ENCODE measurements around the gene DOC2A. TPM values are rescaled to one million over a fixed set of nuclear protein-coding genes. Genes with fewer than 3 reads are reported as not detected.

Gene DOC2A
- total and polyA plus RNA-seq, 2 donors (not counting 1 experiment from before 2014, with no cell fraction given), result not detected

GRCh38 chr16:29994600-29995323 is 16.1 kb downstream of the DOC2A start:
- Histone ChIP-seq H3K79me2 (ENCODE audit: control insufficient read depth, insufficient read depth, low read length) (peaks cover 13% of the 10 kb centered on the region), H3K27ac (ENCODE audit: low read length in 2 of 2) (peak overlapping the region; percentile 94 to 97), H3K9ac (ENCODE audit: low read length) (peak overlapping the region; percentile 97), H2AFZ (ENCODE audit: insufficient read depth, low read depth, low read length, poor library complexity, severe bottlenecking) (peak overlapping the region; percentile 96), H3K4me1 (ENCODE audit: control insufficient read depth in 2 of 2, insufficient read depth in 2 of 2, low read length in 2 of 2) (peaks cover 15 to 22% of the 10 kb centered on the region in 2 donors), H3K4me2 (replicated peaks; ENCODE audit: low read depth, low read length, poor library complexity, severe bottlenecking) (peak overlapping the region; percentile 83), H3K4me3 (ENCODE audit: control extremely low read depth in 1 of 5, extremely low read depth in 1 of 5, insufficient read depth in 1 of 5, low read depth in 2 of 5, low read length in 4 of 5) (peak overlapping the region; percentile 89 to 100 (median 98)), H3K9me3 (ENCODE audit: control extremely low read depth in 1 of 3, control insufficient read depth in 2 of 3, insufficient read depth in 1 of 3, low read length in 2 of 3) (no peaks in the 10 kb centered on the region), H4K20me1 (ENCODE audit: control insufficient read depth, insufficient read depth, low read length, poor library complexity, severe bottlenecking) (no peaks in the 10 kb centered on the region), H3K27me3 (replicated peaks in 1 of 4; ENCODE audit: control extremely low read depth in 1 of 4, control insufficient read depth in 3 of 4, insufficient read depth in 4 of 4, low read length in 3 of 4) (no peaks in the 10 kb centered on the region), H3K36me3 (replicated peaks in 1 of 2; ENCODE audit: control extremely low read depth in 1 of 2, control insufficient read depth in 1 of 2, extremely low read depth in 1 of 2, insufficient read depth in 2 of 2, low read length in 1 of 2) (peaks cover 0 to 36% of the 10 kb centered on the region in 2 experiments)
- H3K4me1 Mint-ChIP-seq, result peaks cover 43% of the 10 kb centered on the region
- WGBS (ENCODE audit: insufficient coverage), result 12% methylated on average over 23 of the region's 24 CpGs
- ChIA-PET POLR2A (interaction anchor here (0.5 to 1.2 kb wide), 2 partner anchors 22 to 61 kb away, joined by 4 to 8 read pairs; partner anchors contain the start of gene TAOK2), CTCF (interaction anchor here (1.2 to 1.8 kb wide), 3 partner anchors 11 to 38 kb away, joined by 4 to 5 read pairs (median 4); partner anchors contain the start of gene TAOK2)
- intact Hi-C loops (cut with micrococcal nuclease), result loop anchor here (2.0 to 5.0 kb wide), 2 partner anchors 70 to 663 kb away; partner anchors contain the start of genes ALDOA and FBRS
- no peaks in the 10 kb centered on the region for H3K9me3 Mint-ChIP-seq (ENCODE audit: insufficient read depth)
- H3K27ac Mint-ChIP-seq, result peak overlapping the region; percentile 94
- TF ChIP-seq CTCF (IDR thresholded peaks at IDR 0.05) (no peak), EZH2 (IDR thresholded peaks at IDR 0.05; ENCODE audit: borderline replicate concordance, insufficient read depth, low read depth, low read length, poor library complexity, severe bottlenecking) (no peak)
- no peak for DNase-seq
- ATAC-seq (ENCODE audit: low read depth), result no peak
- H3K4me3 Mint-ChIP-seq, result peak overlapping the region; percentile 98
- no peaks in the 10 kb centered on the region for H3K27me3 Mint-ChIP-seq

All from B cell (primary cell).